Mucosa of descending colon (tissue), 3 donors: ENCODE results near the gene GIGYF2. TPM values are rescaled to one million over a fixed set of nuclear protein-coding genes. Genes with fewer than 3 reads are reported as not detected.

Experiments used
- ATAC-seq: fragments of 200-7000 bp; cut with Tn5 transposase; one replicate; pipeline ENCODE4 v1.9.1; 2020; ENCODE audit warnings: mild to moderate bottlenecking, moderate library complexity
- DNase-seq, 3 donors: peaks; one replicate each; pipeline ENCODE4 v3.0.0-alpha.2; 2020
- H3K36me3 ChIP-seq: fragments of 200-600 bp; one replicate; pipeline ENCODE4 v1.8.0; 2021; ENCODE audit warnings: low read depth, mild to moderate bottlenecking
- H3K4me1 ChIP-seq: fragments of 200-600 bp; one replicate; pipeline ENCODE4 v1.8.0; 2021; ENCODE audit warnings: low read depth, mild to moderate bottlenecking
- H3K4me3 ChIP-seq: fragments of 200-600 bp; one replicate; pipeline ENCODE4 v1.8.0; 2021; ENCODE audit warnings: mild to moderate bottlenecking
- H3K9me3 ChIP-seq: fragments of 200-600 bp; one replicate; pipeline ENCODE4 v1.8.0; 2021; ENCODE audit warnings: mild to moderate bottlenecking
- intact Hi-C, 2 donors: fragments of 100-400 bp; cut with DNase I in 1 of 2; cut with micrococcal nuclease in 1 of 2; formaldehyde crosslinking; loops; one replicate each; pipeline versions ENCODE4 v1.11.0 to v1.11.1; 2022; cut with DNase I, micrococcal nuclease
- total RNA-seq, 3 donors: library from RNA; stranded (reverse); fragmentation: NEBNext Ultra II Directional in 2 of 3; extraction: Animal tissue kit (Norgen Biotek cat#: 25700) in 2 of 3; gene quantifications; one replicate each; pipeline versions ENCODE4 v1.2.1 to v1.2.4, GENCODE V29; 2021 to 2023
- TF ChIP-seq, protein P1 (sequence below): fragments of 200-600 bp; IDR thresholded peaks from one replicate; pipeline ENCODE4 v1.8.0; 2022; ENCODE audit warnings: antibody characterized with exemption, mild to moderate bottlenecking
- donor health status: DM: no; HTN: no; CAD: no; lungs with moderate emphysema.
- donor health status: DM: no; HTN: no; CAD: no.
- donor health status: DM: no; HTN: yes; CAD: no.

The GIGYF2 gene
- total RNA-seq, 3 donors from 2014 or later = 57.8 to 82.1 (median 74.8) TPM

DNA sequence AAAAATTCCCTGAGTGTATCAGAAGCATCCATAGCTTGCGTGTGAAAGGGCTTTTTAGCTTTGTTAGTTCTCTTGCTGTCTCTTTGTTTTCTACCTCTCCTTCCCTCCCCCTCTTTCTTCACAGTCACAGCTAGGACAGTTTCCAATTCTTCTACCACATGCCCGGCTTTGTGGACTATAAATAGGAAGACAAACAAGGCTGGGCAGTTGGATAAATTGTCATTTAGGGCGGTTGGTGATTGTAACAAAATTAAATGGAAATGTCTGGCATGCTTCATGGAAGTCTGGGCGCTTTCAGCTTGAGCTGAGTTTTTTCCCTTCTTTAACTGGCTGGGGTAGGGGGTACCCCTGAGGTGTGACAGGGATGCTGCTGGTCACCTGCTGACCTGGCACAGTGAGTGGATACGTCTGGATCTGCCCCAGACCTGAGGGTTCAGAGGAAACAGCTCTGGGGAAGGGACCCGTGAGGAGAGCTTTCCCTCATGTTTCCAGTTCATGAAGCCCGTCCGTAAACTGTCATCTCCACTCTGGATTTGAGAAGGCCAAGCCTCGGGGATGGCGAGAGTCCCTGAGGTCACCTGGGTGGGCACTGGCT, 29.0 kb upstream of the GIGYF2 start:
- Histone ChIP-seq H3K4me1 (no peaks in the 10 kb centered on the region), H3K9me3 (no peaks in the 10 kb centered on the region), H3K36me3 (no peaks in the 10 kb centered on the region), H3K4me3 (no peak overlapping the region)
- ATAC-seq (no peak), DNase-seq (no peak)
- intact Hi-C loops = no loop called here
- TF ChIP-seq, protein P1, sequence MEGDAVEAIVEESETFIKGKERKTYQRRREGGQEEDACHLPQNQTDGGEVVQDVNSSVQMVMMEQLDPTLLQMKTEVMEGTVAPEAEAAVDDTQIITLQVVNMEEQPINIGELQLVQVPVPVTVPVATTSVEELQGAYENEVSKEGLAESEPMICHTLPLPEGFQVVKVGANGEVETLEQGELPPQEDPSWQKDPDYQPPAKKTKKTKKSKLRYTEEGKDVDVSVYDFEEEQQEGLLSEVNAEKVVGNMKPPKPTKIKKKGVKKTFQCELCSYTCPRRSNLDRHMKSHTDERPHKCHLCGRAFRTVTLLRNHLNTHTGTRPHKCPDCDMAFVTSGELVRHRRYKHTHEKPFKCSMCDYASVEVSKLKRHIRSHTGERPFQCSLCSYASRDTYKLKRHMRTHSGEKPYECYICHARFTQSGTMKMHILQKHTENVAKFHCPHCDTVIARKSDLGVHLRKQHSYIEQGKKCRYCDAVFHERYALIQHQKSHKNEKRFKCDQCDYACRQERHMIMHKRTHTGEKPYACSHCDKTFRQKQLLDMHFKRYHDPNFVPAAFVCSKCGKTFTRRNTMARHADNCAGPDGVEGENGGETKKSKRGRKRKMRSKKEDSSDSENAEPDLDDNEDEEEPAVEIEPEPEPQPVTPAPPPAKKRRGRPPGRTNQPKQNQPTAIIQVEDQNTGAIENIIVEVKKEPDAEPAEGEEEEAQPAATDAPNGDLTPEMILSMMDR = no peak

DNA sequence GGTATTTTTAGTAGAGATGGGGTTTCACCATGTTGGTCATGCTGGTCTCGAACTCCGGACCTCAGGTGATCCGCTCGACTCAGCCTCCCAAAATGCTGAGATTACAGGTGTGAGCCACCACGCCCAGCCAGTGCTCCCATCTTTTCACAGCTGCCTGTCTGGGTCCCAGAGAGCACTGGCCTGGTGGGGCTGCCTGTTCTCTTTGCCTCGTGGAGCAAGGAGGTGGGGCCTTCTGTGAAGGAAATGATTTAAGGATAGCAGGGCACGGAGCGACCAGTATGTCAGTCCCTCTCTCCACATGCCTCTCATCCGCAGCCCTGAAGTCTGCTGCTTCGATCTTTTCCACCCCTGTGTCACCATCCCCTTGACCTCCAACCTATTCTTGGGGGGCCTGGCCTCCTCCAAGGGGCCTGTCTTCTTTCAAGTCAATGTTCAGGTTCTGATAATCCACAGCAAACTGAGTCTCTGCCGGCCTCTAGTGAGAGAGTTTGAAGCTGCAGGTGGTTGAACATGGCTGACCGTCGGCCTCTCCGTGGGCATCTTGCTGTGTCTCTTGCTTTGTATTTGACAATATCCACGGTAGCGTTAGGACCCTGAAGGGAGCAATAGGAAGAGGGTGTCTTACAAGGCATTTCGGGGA, 28.2 kb upstream of the GIGYF2 start:
- intact Hi-C loops = no loop called here
- DNase-seq (peak in 1 of 3 donors; percentile 4), ATAC-seq (no peak)
- Histone ChIP-seq H3K36me3 (no peaks in the 10 kb centered on the region), H3K9me3 (no peaks in the 10 kb centered on the region), H3K4me1 (no peaks in the 10 kb centered on the region), H3K4me3 (no peak overlapping the region)
- TF ChIP-seq, protein P1 = no peak

DNA sequence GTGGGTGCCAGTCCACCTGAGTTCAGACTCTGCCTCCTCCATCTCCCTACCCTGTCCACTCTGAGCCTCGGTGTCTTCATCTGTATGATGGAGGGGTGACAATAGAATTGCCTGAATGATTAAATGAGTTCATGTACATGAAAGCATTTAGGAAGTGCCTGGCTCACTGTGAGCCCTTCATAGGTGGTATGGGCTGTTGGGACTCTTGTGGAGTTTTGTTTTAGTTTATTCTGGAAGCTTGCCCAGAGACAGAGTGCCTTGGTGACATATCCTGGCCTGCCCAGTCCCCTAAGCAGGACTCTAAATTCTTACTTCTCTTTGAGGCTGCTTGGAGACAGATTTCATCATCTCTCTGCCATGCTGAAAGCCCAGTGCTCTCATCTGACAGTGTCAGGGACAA, 24.5 kb upstream of the GIGYF2 start:
- TF ChIP-seq, protein P1 = no peak
- no peak overlapping the region for H3K4me3 ChIP-seq
- ATAC-seq (no peak), DNase-seq (no peak)
- H3K4me1 ChIP-seq = no peaks in the 10 kb centered on the region
- intact Hi-C loops = no loop called here
- no peaks in the 10 kb centered on the region for H3K9me3 ChIP-seq
- H3K36me3 ChIP-seq = no peaks in the 10 kb centered on the region

DNA sequence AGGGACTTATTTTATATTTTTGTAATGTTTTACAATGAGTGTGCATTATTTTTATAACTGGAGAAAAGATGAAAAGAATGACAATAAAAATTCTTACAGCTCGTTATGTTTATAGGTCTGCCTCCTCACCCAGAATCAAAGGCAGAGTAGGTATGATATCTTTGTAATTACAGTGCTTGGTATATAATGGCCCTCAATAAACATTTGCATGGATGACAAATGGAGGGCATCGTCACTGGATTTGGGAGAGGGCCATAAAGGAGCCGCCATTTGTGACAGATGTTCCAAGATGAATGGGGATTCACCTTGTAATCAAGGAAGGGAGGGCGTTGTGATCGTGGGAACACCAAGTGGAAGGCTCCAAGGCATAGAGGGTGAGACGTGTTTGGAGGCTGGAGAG, 22.6 kb upstream of the GIGYF2 start:
- ATAC-seq (peak; percentile 67), DNase-seq (peak in 1 of 3 donors; percentile 16)
- no peaks in the 10 kb centered on the region for H3K9me3 ChIP-seq
- H3K4me3 ChIP-seq = no peak overlapping the region
- intact Hi-C loops = no loop called here
- H3K4me1 ChIP-seq = no peaks in the 10 kb centered on the region
- no peaks in the 10 kb centered on the region for H3K36me3 ChIP-seq
- TF ChIP-seq, protein P1 = no peak

DNA sequence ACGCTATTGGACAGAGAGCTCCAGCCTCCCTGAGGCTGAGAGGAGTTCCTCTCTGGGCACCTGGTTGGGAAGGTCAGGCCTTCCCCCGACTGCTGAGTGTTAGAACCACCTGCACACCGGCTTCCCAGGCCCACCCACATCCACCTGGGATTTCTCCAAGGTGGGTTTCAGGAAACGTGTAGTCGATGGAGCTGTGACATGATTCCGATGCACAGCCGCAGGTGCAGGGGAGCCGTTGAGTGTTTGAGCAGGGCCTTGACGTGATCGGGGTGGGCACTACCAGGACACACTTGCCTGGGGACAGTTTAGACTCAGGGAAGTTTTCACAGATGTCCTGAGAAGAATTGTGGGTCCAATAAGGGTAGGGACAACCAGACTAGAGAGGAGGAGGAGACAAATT, 21.8 kb upstream of the GIGYF2 start:
- Histone ChIP-seq H3K4me3 (no peak overlapping the region), H3K9me3 (no peaks in the 10 kb centered on the region), H3K36me3 (no peaks in the 10 kb centered on the region), H3K4me1 (no peaks in the 10 kb centered on the region)
- intact Hi-C loops = no loop called here
- ATAC-seq (no peak), DNase-seq (no peak)
- TF ChIP-seq, protein P1 = no peak
